Body of pancreas (tissue), 4 donors: ENCODE measurements around the gene CAMK4. TPM values are rescaled to one million over a fixed set of nuclear protein-coding genes. Genes with fewer than 3 reads are reported as not detected.
A peak's percentile ranks its signal among the peaks of the same experiment; 100 is the strongest.

Experiments
- ATAC-seq: fragments of 150-250 bp; one replicate; pipeline ENCODE4 v1.9.1; 2016
- DNase-seq, 4 donors: peaks; one replicate each; pipeline ENCODE4 v3.0.0-alpha.2; 2019
- H3K27ac ChIP-seq, 4 donors: fragments of 200-600 bp; sonication (generic); 1 replicate in 3 of 4; 2 replicates in 1 of 4; pipeline versions ENCODE4 v1.5.1 to v1.6.1; 2016 to 2019; ENCODE audit warnings: mild to moderate bottlenecking in 1 of 4, mixed read lengths in 1 of 4, moderate library complexity in 1 of 4
- H3K27me3 ChIP-seq, 2 donors: fragments of 200-600 bp; sonication (generic); one replicate each; pipeline ENCODE4 v1.6.0; 2016; ENCODE audit warnings: mild to moderate bottlenecking in 1 of 2
- H3K36me3 ChIP-seq, 2 donors: fragments of 200-600 bp; sonication (generic); replicated peaks in 1 of 2; 2 replicates each; pipeline ENCODE4 v1.5.1; 2016; ENCODE audit warnings: low read depth in 2 of 2; ENCODE audit not compliant: insufficient read depth in 1 of 2
- H3K4me1 ChIP-seq: fragments of 200-600 bp; sonication (generic); one replicate; pipeline ENCODE4 v1.6.0; 2016
- H3K4me3 ChIP-seq, 2 donors: fragments of 200-600 bp; sonication (generic); 1 replicate in 1 of 2; 2 replicates in 1 of 2; pipeline ENCODE4 v1.5.1; 2016 to 2019
- H3K9me3 ChIP-seq, 3 donors: fragments of 200-600 bp; sonication (generic); 1 replicate in 2 of 3; 2 replicates in 1 of 3; pipeline ENCODE4 v1.5.1; 2016
- CTCF ChIP-seq, 7 experiments: fragments of 450-650 bp in 4 of 7; fragments of 200-600 bp in 3 of 7; sonication (generic) in 3 of 7; IDR thresholded peaks; one replicate each; pipeline ENCODE4 v1.5.1; 2016 to 2019; ENCODE audit warnings: antibody characterized with exemption in 7 of 7
- POLR2A ChIP-seq, 3 donors: fragments of 450-650 bp; IDR thresholded peaks; one replicate each; pipeline ENCODE4 v1.6.1; 2016; ENCODE audit warnings: antibody characterized with exemption in 3 of 3, mild to moderate bottlenecking in 2 of 3
- WGBS, 2 donors: methylation state at CpG; one replicate each; pipeline ENCODE4 v1.1.5; 2017; 5-methylcytosine and 5-hydroxymethylcytosine counted together
- intact Hi-C: fragments of 100-400 bp; cut with DNase I; formaldehyde crosslinking; loops from one replicate; pipeline ENCODE4 v1.15.1; 2023
- total RNA-seq, 2 donors: library from RNA; depleted of rRNA; stranded (reverse); fragments of >200 nt; gene quantifications; one replicate each; pipeline ENCODE4 v1.1.0, GENCODE V29; 2016

CAMK4 gene
- total RNA-seq, 2 donors from 2014 or later: 0.78 TPM; not detected in 1

GRCh38 chr5:111517853-111518501 lies 293.8 kb downstream of the CAMK4 start:
- TF ChIP-seq CTCF (IDR thresholded peaks at IDR 0.05): no peak
- TF ChIP-seq POLR2A (IDR thresholded peaks at IDR 0.05): no peak
- WGBS, 2 donors: 83% methylated on average over 5 of the region's 5 CpGs
- no peaks in the 10 kb centered on the region for H3K9me3 ChIP-seq
- DNase-seq (no peak), ATAC-seq (no peak)
- intact Hi-C loops: no loop called here
- peaks cover 15% of the 10 kb centered on the region for H3K4me1 ChIP-seq
- H3K27ac ChIP-seq: no peak overlapping the region
- H3K4me3 ChIP-seq: no peak overlapping the region
- H3K27me3 ChIP-seq: no peaks in the 10 kb centered on the region
- no peaks in the 10 kb centered on the region for H3K36me3 ChIP-seq

- WGBS, 2 donors: 78 to 89% methylated on average over 2 of the region's 2 CpGs
- no peaks in the 10 kb centered on the region for H3K36me3 ChIP-seq
- intact Hi-C loops: no loop called here
- H3K9me3 ChIP-seq: no peaks in the 10 kb centered on the region
- TF ChIP-seq CTCF (IDR thresholded peaks at IDR 0.05) (no peak), POLR2A (IDR thresholded peaks at IDR 0.05) (no peak)
- no peak overlapping the region for H3K4me3 ChIP-seq
- DNase-seq (no peak), ATAC-seq (no peak)
- no peak overlapping the region for H3K27ac ChIP-seq
- H3K27me3 ChIP-seq: no peaks in the 10 kb centered on the region
- H3K4me1 ChIP-seq: peaks cover 15% of the 10 kb centered on the region
Observed at GRCh38 chr5:111518777-111519176, 294.6 kb downstream of the CAMK4 start.

GRCh38 chr5:111520908-111521307 lies 296.7 kb downstream of the CAMK4 start:
- no peaks in the 10 kb centered on the region for H3K36me3 ChIP-seq
- no peaks in the 10 kb centered on the region for H3K9me3 ChIP-seq
- no peak overlapping the region for H3K27ac ChIP-seq
- WGBS, 2 donors: 32 to 33% methylated on average over 3 of the region's 3 CpGs
- peaks cover 15% of the 10 kb centered on the region for H3K4me1 ChIP-seq
- DNase-seq (no peak), ATAC-seq (no peak)
- H3K27me3 ChIP-seq: no peaks in the 10 kb centered on the region
- H3K4me3 ChIP-seq: no peak overlapping the region
- intact Hi-C loops: no loop called here
- no peak for TF ChIP-seq CTCF (IDR thresholded peaks at IDR 0.05)
- no peak for TF ChIP-seq POLR2A (IDR thresholded peaks at IDR 0.05)

- no peak overlapping the region for H3K4me3 ChIP-seq
- no peak overlapping the region for H3K27ac ChIP-seq
- TF ChIP-seq CTCF (IDR thresholded peaks at IDR 0.05) (no peak), POLR2A (IDR thresholded peaks at IDR 0.05) (no peak)
- no peaks in the 10 kb centered on the region for H3K27me3 ChIP-seq
- ATAC-seq (no peak), DNase-seq (no peak)
- 75 to 81% methylated on average over 3 of the region's 3 CpGs for WGBS, 2 donors
- H3K9me3 ChIP-seq: no peaks in the 10 kb centered on the region
- no peaks in the 10 kb centered on the region for H3K36me3 ChIP-seq
- intact Hi-C loops: no loop called here
- no peaks in the 10 kb centered on the region for H3K4me1 ChIP-seq
Observed at GRCh38 chr5:111528056-111528455, 303.9 kb downstream of the CAMK4 start.

GRCh38 chr5:111530298-111530740 lies 306.1 kb downstream of the CAMK4 start:
- Histone ChIP-seq H3K27me3 (no peaks in the 10 kb centered on the region), H3K27ac (peak overlapping the region in 1 of 4 donors; percentile 64), H3K4me3 (no peak overlapping the region), H3K36me3 (no peaks in the 10 kb centered on the region), H3K4me1 (no peaks in the 10 kb centered on the region), H3K9me3 (no peaks in the 10 kb centered on the region)
- ATAC-seq (peak; percentile 40), DNase-seq (peak; percentile 13 to 77 (median 20))
- 51 to 72% methylated on average over 10 of the region's 10 CpGs for WGBS, 2 donors
- intact Hi-C loops: no loop called here
- no peak for TF ChIP-seq CTCF (IDR thresholded peaks at IDR 0.05)
